Measurements from ENCODE around the gene TCAIM.
"Not testable (repeated sequence)": the region's sequence is repeated elsewhere in the genome, so short reads cannot be mapped to it uniquely, and the experiment has no call there.

Gene TCAIM

GRCh38 chr3:44346590-44346989 lies 8.0 kb downstream of the TCAIM start:
- DNase-seq (ENCODE audit: low read depth) = not testable (repeated sequence)

GRCh38 chr3:44348993-44349392 lies 10.4 kb downstream of the TCAIM start:
- DNase-seq (ENCODE audit: low read depth) = no peak

DNA sequence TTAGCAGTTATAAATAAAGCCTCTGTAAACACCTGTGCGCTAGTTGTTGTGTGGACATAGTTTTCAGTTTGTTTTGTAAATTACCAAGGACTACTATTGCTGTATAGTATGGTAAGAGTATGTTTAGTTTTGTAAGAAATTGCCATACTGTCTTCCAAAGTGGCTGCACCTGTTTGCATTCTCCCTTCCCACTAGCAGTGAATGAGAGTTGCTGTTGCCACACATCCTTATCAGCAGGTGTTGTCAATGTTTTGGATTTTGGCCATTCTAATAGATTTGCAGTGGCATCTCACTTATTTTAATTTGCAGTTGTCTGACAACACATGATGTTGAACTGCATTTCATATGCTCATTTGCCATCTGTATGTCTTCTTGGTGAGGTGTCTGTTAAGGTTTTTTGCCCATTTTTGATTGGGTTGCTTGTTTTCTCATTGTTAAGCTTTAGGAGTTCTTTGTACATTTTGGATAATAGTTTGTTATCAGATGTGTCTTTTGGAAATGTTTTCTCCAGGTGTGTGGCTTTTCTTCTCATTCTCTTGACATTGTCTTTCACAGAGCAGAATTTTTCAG lies 14.9 kb downstream of the TCAIM start:
- DNase-seq (ENCODE audit: low read depth) = no peak

DNA sequence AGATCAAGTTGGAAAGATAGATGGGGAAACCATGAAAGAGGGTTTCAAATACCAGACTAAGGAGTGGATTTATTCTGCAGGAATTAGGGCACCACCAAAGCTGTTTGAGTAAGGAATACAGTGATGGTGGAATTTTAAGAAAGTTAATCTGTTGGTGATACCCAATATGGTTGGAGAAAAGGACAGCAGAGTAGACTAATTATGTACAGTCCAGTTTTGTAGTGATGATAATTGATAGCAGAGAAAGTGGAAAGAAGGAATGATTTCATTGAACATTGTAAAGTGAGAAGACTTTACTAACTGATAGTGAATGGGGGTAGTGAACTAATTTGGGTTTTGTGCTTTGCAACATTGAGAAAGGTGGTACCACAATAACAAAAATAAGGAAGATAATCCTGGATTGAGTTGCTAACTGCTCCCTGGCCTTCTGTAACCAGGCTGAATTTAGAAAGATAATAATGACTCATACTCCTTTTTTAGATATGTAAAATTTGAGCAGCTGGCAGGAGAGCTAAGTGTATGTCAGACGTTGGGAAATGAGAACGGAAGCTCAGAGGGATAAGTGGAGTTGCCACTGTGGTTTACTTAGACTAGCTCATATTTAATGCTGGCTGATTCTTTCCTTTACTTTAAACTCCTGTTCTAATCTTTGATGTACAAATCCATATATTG lies 16.9 kb downstream of the TCAIM start:
- no peak for DNase-seq (ENCODE audit: low read depth)

GRCh38 chr3:44359146-44359751 lies 20.7 kb downstream of the TCAIM start:
- no peak for DNase-seq (ENCODE audit: low read depth)

DNA sequence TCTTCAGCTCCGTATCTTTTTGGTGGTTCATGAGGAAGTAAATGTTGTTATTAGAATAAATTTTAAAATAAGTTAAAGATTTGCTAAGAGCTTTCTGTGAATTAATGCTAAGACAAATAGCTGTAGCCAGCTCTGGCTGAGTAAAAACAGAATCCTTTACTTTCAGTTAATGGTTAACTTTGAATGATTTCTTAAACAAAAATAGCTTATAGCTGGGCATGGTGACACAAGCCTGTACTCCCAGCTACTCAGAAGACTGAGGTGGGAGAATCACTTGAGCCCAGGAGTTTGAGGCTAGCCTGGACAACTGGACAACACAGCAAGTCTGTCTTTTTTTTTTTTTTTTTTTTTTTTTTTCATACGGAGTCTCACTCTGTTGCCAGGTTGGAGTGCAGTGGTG lies 25.0 kb downstream of the TCAIM start:
- DNase-seq (ENCODE audit: low read depth) = no peak

DNA sequence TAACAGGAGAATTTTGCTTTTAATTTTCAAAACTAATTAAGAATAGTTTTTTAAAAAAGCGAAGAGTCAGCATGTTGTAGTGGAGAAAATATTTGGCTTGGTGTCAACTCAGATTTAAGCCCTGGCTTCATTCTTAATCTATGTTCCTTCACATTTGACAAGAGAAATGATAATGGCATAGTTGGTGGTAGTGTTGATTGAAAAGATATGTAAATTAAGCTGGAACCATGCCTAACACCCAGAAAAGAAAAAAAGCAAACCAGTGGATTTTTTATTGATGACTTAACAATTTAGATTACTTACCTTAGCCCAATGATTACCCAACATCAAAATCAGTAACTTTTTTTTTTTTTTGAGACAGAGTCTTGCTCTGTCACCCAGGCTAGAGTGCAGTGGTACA lies 27.4 kb downstream of the TCAIM start:
- no peak for DNase-seq (ENCODE audit: low read depth)

GRCh38 chr3:44375450-44375849 lies 36.9 kb downstream of the TCAIM start:
- no peak for DNase-seq (ENCODE audit: low read depth)

DNA sequence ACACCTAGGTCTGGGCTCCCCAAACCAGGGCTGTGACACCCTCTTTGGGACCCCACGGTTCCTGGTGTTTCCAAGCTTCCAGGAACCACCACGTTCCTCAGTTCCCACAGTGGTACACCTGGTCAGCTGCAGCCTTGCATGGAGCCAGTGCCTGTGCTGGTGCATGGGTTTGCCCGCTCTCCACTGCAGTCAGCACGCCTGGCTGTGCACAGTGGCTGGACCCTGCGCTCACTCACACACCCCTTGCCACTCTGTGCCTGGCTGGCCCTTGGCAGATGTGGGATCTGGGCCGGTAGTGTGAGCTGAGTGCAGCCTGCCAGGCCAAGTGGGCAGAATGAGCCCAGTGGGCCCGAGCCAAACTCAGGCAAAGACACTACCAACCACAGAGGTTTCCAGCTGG lies 48.8 kb downstream of the TCAIM start:
- no peak for DNase-seq (ENCODE audit: low read depth)

DNA sequence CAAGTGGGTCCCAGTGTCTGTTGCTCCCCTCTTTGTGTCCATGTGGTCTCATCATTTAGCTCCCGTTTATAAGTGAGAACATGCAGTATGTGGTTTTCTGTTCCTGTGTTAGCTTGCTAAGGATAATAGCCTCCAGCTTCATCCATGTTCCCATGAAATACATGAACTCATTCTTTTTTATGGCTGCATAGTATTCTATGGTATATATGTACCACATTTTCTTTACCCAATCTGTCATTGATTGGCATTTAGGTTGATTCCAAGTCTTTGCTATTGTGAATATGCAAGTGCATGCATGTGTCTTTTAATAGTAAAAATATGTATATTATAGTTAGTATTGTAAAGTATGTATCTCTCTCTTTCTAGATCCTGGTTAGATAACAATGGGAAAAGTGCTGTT lies 53.9 kb downstream of the TCAIM start:
- DNase-seq (ENCODE audit: low read depth) = no peak

- DNase-seq (ENCODE audit: low read depth) = no peak
These were observed 57.1 kb downstream of the TCAIM start for GRCh38 chr3:44395714-44396113.

DNA sequence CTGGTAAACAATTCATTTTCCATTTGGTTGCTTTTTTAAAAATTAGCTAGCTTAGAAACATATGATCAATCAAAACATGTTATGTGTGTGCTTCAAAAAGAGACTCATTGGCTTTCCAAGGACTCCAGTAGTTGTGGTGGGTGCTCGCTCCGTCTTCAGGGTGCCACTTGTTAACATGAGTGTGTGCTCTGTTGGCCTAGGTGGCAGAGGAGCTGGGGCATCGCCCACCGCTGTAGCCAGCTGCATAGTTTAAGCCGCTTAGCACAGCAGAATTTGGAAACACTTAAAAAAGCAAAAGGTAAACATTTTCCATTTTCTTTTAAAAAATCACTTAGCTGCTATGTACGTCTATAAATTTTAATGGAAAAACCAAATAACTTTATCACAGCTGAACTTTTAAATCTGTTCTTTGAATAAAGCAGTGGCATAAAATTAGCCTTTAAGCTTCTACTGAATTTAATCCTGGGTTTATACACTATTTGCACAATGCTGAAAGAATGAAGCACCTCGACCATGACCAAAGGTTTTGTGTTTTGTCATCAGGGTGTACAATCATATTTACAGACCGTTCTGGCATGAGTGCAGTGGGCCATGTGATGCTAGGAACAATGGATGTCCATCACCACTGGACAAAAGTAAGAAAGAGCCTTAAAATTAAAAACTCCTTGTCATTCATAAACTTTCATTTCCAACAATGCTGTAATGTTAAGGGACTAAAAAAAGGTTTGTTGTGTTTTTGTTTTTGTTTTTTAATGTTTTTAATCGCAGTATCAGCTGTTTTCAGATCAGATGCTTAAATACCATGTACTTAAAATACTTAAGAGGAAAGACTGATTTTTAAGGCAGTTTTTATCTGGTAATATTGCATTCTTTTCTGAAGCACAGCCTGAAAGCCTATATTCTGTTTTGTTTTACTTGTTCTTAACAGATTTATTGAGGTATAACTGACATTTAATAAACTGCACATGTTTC lies 57.9 kb downstream of the TCAIM start:
- no peak for DNase-seq (ENCODE audit: low read depth)

DNA sequence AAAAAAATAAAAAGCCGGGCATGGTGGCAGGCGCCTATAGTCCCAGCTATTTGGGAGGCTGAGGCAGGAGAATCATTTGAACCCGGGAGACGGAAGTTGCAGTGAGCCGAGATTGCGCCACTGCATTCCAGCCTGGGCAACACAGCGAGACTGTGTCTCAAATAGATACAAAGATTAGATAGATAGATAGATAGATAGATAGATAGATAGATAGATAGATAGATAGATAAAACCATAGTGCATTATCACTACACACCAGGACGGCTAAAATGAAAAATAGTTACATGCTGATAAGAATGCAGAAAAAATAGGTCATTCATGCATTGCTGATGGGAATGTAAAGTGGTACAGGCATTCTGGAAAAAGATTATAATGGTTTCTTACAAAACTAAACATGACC lies 59.7 kb downstream of the TCAIM start:
- DNase-seq (ENCODE audit: low read depth) = not testable (repeated sequence)

DNA sequence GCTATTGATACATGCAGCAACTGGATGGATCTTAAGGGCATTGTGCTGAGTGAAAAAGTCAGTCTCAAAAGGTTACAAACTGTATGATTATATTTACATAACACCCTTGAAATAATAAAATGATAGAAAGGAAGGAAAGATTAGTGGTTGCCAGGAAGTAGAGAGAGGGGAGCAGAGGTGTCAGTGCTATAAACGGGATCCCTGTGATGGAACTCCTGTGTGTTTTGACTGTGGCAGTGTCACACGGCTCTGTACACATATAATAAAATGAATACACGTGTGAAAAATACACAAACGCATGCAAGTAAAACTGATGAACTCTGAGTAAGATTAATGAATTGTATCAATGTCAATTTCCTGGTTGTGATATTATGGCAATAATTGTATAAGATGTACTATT lies 60.3 kb downstream of the TCAIM start:
- no peak for DNase-seq (ENCODE audit: low read depth)

DNA sequence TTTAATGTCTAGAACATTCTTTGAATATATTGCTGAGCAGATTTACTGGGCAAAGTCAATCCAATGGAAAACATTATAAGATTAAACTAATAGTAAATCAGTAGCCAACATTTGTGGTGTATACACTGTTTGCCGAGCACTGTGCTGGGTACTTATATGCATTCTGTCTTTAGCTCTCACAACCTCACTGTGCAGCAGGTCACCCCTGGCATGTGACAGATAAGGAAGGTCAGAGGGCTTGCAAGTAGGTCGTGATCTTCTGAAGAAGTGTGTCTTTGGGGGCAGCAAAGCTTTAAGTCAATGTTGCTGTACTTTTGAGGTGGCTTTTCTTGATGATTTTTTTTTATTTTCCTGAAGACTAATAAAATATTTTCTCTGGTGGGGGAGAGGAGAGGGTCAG lies 62.2 kb downstream of the TCAIM start:
- DNase-seq (ENCODE audit: low read depth) = no peak

- no peak for DNase-seq (ENCODE audit: low read depth)
These were observed 64.0 kb downstream of the TCAIM start for GRCh38 chr3:44402548-44402947.

DNA sequence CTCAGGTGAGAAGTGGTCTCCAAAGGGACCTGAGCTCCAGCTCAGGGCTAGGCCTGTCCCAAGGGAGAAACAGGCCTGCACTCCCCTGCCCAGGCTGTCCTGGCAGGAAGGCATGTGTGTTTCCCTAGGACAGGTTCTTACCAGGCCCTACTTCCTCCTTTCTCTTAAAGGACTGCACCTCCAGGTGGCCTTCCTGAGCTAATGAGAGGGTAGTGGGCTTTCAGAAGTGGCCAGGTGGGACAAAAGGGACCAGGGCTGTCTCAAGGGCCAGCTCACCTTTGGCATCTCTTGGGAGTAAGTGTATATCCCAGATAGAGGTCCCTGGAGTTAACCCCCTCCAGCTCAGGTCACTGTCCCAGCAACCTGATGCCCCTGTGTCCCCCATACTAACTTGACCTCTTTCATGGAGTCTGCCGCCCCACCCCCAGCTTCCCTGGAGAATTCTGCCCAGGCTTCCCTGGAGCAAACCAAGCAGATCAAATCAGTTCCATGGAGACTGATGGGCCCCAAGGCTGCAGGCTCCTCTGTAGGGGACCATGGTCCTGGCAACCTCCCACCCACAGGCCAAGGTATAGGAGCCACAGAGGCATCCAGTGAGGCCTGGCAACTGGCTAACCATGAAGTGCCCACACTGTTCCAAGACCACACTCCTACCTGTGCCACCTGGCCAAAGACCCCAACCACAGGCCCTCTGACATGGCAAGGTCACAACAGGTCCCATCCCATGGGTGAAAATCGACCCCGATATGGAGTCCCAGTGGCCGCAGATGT lies 71.3 kb downstream of the TCAIM start:
- no peak for DNase-seq (ENCODE audit: low read depth)

GRCh38 chr3:44411031-44411645 lies 72.6 kb downstream of the TCAIM start:
- no peak for DNase-seq (ENCODE audit: low read depth)

GRCh38 chr3:44412365-44412764 lies 73.8 kb downstream of the TCAIM start:
- no peak for DNase-seq (ENCODE audit: low read depth)

- DNase-seq (ENCODE audit: low read depth) = no peak
These were observed 76.0 kb downstream of the TCAIM start for GRCh38 chr3:44414517-44415090.

- DNase-seq (ENCODE audit: low read depth) = no peak
These were observed 76.9 kb downstream of the TCAIM start for GRCh38 chr3:44415421-44415820.

Measured in activated T-cell treated with anti-CD3 and anti-CD28 coated beads for 1 hour (primary cell).